NCI-H2227 treated with DMSO at 0.1 percent for 48 hours (cell line): ENCODE measurements around the gene APMAP.
"Not testable (repeated sequence)": the region's sequence is repeated elsewhere in the genome, so short reads cannot be mapped to it uniquely, and the experiment has no call there.

Source experiments
- DNase-seq: peaks from one replicate; lab custom pipeline; 2025; lab: John Stamatoyannopoulos, UW

The APMAP gene

DNA sequence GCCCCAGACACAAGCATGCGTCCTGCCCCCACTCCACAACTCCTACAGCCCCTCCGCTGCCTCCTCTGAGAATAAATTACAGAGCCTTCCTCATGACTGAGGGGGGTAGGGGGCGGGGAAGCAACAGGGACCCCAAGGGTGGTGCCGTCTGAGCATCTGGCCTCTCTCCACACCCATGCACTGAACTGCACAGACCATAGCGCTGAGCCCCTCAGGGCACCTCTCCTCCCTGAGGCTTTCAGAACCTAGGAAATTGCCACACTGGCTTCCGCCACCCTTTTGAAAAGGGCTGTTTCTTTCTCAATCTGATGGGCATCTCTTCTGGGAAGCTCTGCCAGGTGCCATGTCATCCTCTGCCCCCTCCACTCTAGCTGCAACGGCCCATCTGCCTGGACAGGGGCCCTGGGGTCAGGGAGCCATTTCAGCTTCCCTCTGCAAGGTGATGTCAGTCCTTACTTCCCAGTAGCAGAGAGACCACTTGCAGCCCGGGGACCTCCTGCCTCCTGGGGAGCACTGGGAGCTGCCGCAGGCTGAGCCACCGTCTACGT is 40.9 kb downstream of the APMAP start:
- no peak for DNase-seq

DNA sequence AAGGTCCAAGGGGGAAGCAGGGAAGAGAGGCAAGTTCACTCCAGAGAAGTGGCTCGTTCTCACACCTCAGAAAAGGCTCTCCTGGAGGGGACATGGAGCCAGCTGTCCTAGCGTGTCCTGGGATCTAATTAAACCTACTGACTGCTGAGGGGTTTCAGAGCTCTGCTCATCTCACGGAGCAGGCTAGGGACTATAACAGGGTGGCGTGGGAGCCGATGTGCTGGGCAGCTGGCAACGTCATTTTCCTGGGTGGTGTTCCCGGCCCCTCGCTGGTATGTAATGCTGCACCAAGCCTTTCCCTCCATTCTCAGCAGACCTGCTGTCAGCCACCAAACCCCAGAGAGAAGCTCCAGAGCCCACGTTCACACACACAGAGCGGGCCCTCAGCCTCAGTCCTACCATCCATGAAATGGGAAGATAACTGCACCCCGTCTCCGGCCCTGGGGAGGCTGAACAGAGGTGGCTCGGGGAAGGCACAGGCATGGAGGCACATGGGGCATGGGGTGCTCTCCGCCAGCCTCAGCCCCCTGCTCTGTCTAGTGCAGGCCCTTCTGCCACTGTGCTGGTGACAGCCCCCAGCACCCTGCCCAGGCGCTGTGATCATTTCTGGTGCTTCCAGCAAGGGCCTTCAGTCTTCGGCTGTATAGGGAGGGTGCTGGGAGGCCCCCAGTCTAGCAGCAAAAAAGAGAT is 41.6 kb downstream of the APMAP start:
- DNase-seq = no peak

DNA sequence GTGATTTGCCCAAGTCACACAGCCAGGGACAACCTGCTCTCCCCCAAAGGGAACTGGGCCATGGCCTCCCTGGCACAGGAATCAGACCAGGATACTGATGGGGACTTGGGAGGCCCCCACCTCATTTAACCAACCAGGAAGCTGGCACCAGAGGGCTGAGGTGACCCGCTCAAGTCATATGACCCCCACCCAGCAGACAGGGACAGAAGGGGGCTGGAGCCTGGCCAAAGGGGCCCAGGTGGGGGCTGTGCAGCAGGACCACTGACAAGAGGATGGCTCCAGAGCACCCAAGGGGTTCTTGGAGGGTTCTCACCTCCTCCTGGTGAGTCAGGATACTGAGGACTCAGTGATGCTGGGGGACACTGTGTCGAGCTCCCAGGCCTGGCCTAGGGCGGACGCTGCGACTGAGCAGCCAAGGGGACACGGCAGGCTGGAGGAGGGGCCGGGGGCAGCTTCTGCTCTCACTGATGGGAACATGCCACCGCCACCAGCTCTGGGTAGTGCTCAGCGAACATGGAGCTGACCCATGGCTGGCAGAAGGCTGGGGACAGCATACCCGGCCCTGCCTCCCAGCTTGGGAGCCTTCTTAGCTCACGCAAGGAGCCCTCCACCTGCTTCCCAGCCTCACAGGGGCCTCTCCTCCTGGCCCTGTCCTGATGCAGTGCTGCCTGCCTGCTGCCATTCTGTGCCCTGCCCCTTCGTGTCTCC is 42.3 kb downstream of the APMAP start:
- DNase-seq = no peak

DNA sequence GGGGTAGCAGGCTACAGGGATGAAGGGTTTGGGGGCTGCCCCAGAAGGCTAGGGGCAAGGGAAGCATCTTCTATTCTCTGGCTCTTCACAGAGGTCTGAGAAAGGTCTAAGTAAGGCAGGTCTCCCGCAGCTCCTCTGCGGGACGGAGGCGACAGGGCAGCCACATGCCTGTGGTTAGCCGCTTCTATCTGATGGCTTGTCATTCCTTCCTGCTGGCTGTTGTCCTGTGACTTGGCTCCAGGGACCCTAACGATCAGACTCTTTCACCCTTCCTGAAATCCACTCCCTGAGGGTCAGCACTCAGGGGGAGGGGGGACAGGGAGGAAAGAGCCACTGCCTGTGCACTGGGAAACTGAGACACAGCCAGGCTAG is 42.8 kb downstream of the APMAP start:
- DNase-seq = no peak

DNA sequence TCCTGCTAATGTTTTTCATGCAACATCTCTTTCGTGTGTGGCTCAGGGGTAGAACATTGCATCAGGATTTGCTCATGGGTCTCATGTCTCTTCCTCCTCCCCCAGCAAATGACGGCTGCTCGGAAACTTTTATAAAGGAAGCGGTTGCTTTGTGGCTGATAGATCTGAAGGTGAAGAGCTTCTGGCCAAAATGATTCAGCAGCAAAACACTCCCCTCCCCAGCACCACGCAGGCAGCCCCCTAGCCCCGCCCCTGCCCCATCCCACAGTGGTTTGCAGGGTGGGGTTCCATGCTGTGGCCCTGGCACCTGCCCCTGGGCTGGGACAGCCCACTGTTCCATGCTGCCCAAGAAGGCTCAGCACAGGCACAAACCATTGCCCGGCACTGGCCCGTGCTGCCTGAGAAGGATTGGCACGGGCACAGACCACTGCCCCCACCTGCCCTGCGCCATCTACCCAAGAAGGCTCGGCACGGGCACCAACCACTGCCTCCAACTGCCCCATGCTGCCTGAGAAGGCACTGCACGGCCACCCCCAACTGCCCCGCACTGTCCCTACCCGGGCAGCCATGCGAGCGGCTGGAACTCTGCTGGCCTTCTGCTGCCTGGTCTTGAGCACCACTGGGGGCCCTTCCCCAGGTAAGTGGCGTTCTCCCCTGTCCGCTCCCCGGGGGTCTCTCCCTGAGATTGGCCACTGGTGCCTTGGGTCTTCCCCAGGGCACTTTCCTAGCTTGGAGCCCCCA is 43.4 kb downstream of the APMAP start, which contains the start of gene CST7:
CST7 (plus strand) TSS at position 331 of the 741 bp plus-strand sequence; CDS start at position 568, 237 bp downstream.
- no peak for DNase-seq

DNA sequence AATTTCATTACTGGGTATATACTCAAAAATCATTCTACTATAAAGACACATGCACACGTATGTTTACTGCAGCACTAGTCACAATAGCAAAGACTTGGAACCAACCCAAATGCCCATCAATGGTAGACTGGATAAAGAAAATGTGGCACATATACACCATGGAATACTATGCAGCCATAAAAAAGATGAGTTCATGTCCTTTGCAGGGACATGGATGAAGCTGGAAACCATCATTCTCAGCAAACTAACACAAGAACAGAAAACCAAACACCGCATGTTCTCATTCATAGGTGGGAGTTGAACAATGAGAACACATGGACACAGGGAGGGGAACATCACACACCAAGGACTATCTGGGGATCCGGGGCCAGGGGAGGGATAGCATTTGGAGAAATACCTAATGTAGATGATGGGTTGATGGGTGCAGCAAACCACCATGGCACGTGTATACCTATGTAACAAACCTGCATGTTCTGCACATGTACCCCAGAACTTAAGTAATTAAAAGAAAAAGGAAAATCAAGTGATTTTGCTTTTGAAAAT is 44.1 kb downstream of the APMAP start:
- DNase-seq = not testable (repeated sequence)

DNA sequence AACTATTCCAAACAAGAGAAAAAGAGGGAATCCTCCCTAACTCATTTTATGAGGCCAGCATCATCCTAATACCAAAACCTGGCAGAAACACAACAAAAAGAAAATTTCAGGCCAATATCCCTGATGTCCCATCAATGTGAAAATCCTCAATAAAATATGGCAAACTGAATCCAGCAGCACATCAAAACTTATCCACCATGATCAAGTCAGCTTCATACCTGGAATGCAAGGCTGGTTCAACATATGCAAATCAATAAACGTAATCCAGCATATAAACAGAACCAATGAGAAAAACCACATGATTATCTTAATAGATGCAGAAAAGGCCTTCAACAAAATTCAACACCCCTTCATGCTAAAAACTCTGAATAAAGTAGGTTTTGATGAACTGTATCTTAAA is 46.2 kb downstream of the APMAP start:
- not testable (repeated sequence) for DNase-seq

DNA sequence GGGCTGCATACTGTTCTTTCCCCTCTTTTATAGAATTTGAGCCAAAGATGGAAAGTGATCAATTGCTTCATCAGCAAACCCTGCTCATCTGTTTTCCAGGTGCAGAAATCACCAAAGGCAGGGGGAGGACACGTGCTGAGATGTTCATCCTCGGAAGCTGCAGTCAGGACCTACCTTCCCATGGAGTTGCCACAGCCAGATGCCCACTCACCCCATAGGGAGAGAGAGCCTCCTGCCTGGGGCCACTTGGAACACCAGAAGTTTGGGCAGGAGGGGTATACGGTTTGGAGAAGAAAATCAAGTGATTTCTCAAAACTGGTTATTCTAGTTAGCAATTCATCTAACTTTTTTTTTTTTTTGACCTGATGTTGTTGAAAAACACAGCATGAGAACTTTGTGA is 48.8 kb downstream of the APMAP start:
- DNase-seq = no peak

DNA sequence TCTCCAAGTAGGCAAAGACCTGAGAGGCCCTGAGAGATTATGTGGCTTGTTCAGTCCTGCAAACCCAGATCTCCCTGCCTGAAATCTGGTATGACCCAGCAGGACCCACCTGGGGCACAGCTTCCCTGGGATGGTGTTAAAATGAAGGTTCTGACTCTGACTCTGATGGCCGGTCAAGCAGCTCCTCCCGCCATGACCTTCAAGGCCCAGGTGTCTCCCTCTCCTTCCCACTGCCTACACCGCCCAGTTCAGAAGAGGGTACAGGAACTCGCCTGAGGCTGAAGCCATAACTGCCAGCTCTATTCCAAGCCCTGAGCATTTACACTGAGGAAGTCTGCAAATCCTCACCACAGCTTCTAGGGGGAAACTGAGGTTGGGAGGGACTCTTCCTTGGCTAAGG is 49.4 kb downstream of the APMAP start:
- no peak for DNase-seq

DNA sequence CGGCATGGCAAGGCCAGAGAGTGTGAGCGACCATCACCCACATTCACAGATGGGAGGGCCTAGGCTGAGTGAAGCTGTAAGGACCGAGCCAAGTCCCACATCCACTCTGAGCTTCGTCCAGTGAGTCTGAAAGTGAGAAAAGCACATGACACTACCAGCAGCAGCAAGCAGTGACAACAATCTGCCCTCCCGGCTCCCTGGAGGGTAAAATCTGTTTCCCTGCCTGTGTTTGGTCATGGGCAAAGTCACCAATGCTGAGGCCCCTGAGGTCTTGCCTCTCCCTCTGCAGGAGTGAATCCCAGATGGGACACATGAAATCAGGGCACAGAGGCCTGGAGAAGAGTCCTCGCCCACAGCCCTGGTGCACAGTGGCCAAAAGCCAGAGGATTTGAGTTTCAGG is 49.9 kb downstream of the APMAP start:
- DNase-seq = no peak

DNA sequence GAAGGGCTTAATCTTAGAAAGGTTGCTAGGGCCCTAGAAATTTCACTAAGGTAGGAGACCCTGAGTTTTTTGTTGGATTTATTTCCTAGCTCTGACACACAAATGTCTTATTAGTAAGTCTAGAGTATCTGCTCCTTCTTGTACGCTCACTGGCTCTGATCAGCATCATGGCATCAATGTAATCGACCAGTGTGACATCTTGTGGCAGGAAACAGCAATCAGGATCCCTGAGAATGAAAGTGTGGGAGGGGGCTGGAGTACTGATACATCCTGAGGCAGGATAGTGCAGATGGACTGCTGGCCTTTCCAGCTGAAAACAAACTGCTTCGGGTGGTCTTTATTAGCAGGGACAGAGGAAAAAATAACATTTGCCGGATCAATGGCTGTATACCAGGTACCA is 53.5 kb downstream of the APMAP start:
- no peak for DNase-seq

DNA sequence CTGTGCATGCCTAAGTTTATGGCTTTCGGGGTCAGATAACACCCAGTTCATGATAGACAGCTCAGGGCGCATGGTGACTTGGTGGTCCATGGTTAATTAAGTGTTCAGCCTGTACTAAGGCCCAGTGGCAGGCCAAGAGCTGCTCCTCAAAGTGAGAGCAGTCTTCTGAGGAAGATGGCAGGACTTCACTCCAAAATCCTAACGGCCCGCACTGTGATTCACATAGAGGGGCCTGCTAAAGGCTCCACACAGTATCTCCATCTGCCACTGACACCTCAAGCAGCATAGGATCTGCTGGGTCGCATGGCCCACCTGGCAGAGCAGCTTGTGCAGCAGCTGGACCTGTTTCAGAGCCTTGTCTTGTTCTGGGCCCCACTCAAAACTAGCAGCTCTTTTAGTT is 54.1 kb downstream of the APMAP start:
- no peak for DNase-seq

DNA sequence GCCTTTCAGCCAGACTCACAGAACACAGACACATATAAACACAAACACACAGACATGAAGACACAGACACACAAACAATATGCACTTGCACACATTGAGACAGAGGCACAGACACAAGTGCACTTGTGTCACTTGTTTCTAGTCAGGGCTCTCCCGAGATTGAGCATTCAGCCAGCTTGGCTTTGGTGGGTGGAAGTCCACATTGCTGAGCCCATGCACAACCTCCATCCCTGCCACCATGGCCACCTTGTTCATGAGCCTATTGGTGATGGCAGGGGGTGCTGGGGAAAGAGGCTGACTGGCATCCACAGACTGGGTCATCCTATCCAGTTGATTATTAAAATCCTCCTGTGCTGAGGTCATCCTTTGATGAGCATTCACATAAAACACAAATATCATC is 55.0 kb downstream of the APMAP start:
- DNase-seq = no peak

DNA sequence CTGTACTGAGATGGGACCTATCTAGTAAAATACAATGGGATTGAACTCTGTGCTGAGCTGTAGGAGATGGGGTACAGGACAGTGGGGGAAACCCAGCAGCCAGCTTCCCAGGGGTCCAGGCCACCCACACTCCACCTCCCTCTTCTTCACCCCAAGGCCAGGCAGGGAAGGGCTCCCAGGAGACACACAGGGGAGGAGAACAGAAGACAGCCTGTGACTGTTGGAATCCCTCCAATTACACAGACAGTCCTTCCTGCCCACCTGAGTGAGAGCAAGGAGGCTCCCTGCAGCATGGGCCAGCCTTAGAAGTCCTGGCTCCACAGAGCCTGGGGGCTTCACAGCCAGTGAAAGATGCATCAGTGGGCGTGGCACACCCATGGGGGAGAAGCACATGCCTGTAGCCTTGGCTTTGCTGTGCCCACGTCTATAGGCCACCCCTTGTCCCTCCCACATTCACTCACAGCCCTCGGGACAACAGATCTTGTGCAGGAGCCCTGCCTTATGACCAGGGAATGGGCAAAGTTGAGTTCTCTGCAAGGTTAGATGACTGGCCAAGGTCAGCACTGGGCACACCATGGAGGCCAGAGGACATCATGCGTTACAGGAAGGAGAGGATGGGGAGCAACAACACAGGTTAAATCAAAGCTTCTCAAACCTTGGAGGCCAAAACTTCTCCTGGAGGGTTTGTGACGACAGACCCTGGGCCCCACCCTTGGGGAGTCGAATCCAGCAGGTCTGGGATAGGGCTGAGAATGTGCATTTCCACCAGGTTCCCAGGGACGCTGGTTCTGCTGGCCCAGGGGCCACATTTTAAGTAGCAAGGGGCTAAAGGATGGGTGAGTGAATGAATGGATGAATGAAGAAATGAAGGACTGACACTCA is 55.8 kb downstream of the APMAP start:
- no peak for DNase-seq

DNA sequence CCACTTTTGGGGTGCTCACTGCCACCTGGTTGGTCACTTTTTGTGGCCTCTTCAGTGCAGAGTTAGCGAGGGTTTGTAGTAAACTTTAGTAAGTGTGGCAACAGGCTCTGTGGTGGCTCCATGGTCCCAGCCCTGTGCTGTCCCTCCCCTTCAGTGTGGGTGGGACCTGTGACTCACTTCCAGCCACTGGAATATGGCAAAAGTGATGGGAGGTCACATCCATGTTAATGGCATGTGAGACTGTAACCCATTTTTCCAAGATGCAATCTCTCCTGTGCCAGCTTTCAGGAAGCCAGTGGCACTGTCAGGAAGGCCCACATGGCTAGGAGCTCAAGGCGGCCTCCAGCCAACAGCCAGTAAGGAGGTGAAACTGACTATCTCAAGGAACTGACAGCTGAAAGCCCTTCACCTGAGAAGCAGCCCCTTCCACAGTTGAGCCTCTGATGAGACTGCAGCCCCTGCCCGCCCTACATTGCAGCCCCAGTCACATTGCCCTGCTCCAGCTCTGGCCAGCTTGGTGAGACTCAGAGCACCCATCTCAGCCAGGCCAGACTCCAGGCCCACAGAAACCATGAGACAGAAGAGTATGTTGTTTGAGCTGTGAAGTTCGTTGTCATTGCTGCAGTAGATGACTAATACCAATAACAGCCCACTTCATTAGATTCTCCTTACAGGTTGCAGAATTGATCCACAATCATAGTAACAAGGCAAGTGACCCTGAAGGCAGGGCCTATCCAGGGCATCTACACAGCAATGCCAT is 56.6 kb downstream of the APMAP start:
- no peak for DNase-seq

DNA sequence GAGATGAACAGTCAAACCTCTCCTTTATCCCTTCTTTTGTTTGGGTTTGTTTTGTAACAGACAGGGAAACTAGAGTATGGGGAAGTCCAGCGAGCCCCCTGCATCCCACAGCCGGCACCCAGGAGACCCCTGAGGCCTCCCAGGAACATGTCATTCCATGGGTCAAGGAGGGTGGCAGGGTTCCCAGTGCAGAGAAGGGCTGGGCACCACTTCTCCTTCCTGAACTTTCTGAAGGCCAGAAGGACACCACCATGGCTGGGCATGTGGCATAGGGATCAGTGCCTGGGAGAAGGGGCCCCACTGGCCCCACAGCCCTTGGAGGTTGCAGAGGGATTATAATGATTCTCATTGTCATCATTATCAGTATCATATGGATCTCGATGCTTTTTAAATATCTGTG is 57.4 kb downstream of the APMAP start:
- DNase-seq = no peak

DNA sequence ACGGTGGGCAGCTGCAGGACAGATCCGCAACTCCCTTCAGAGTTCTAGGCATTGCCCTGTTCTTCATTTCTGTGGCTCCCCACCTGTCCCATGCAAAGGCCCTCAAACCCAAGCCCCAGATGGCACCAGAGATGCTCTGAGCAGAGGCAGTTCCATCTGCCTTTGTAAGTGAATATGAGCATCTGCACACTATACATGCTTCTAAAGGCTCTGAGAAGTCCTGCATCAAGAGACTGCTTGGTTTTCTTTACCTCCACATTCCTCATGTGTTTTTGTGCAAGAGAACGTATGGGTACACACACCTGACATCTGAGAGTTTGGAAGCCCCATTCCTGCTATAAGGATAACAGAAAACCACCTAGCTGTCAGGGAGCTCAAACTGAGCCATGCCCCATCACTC is 57.8 kb downstream of the APMAP start:
- DNase-seq = no peak

DNA sequence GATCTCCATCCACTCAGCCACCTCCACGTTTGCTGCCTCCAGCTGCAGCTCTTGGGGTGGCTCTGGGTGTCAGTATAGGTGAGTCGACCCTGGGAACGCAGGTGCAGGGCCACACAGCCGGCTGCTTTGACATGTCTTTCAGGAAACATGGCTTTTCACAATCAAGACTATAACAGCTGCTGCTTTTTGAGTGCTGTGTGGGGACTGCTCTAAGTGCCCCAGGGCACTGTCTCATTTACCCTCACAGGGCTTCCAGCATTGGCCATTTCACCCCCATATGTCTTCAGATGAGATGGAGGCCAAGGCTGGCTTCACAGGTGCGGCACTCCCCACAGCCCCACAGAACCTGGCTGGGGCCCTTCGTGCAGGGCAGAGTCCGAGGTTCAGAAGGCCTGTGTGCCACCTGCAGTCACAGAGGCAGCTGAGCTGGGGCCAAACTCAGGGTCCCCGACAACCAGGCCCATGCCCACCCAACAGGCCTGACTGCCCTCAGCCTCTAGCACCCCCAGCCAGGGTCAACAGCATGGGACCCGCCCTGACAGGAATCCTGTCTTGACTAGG is 58.4 kb downstream of the APMAP start:
- DNase-seq = no peak

DNA sequence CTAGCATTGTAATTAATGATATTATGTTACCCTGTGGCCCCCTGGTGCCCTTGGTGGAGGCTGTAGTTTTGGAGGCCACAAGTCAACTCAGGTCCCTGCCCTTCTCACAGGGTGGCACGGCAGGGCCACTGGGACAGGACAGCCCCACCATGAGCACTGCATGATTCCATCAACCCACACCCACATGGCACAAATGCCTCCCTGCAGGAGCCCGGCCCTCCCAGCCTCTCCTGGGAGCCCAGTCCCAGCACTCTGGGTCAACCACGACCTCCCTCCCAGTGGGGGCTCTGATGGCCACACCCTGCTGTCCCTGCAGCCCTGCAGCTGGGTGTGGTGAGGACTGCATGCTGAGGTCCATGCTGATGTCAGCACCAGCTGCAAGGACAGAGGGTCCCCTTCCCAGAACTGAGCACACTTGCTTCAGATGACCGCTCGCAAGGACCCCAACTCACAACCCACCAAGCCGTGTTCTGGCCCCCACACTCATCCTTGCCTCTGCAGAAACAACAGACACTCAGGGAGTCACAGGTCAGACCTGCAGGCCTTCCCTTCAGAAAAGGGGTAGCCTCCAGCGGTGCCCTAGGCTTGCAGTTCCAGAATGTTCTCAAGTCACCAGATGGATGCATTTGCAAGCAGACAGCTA is 59.2 kb downstream of the APMAP start:
- no peak for DNase-seq

DNA sequence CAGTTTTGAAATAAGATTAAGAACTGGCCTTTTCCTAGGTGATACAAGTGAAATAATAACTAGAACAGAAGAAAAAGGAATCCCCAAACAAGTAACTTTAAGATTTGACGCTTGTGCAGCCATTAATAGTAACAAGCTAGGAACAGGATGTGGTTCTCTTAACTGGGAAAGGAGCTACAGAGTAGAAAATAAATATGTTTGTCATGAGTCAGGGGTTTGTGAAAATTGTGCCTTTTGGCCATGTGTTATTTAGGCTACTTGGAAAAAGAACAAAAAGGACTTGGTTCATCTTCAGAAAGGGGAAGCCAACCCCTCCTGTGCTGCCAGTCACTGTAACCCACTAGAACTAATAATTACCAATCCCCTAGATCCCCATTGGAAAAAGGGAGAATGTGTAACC is 60.7 kb downstream of the APMAP start:
- not testable (repeated sequence) for DNase-seq
